ENCODE data around the gene IL17F.

The IL17F gene

DNA sequence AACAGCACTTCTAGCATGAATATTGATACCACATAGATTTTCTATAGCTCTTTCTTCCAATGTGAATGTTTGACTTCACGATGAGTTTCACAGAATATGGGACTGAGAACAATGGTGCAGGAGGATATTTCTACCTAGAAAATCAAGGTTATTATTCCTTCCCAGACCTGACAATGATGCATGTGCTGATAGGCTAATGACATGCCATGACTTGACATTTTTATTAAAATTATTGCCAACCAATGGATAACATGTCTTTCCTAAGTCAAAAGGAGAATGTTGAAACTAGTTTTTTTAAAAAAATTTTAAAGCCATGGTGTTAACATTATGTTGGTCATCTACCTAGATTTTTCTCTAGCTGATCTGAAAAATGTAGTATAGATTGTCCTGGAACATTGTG is 57.2 kb downstream of the IL17F start:
- Mint-ChIP-seq H3K4me3 (no peak overlapping the region), H3K4me1 (ENCODE audit: low read depth) (no peaks in the 10 kb centered on the region), H3K27me3 (peaks cover 16% of the 10 kb centered on the region), H3K36me3 (no peaks in the 10 kb centered on the region), H3K9me3 (ENCODE audit: low read depth) (no peaks in the 10 kb centered on the region), H3K27ac (no peak overlapping the region)

Data from activated naive CD8-positive, alpha-beta T cell (primary cell).